Skin of body (tissue), 2 donors: ENCODE data around the gene ARHGEF17. TPM values are rescaled to one million over a fixed set of nuclear protein-coding genes. Genes with fewer than 3 reads are reported as not detected.

Experiments
- DNase-seq: peaks from one replicate; lab custom pipeline; 2025; lab: John Stamatoyannopoulos, UW
- total RNA-seq: library from RNA; depleted of rRNA; stranded (reverse); fragments of >200 nt; gene quantifications from one replicate; pipeline ENCODE4 v1.2.3, GENCODE V29; 2014

The ARHGEF17 gene
- total RNA-seq, 1 donor from 2014 or later = 20.9 TPM

- DNase-seq = no peak
Observed at GRCh38 chr11:73312036-73312435, 4.0 kb downstream of the ARHGEF17 start.

- DNase-seq = no peak
Observed at GRCh38 chr11:73312851-73313327, 4.8 kb downstream of the ARHGEF17 start.

GRCh38 chr11:73313652-73314051 lies 5.6 kb downstream of the ARHGEF17 start:
- DNase-seq = no peak

GRCh38 chr11:73314117-73314961 lies 6.3 kb downstream of the ARHGEF17 start:
- no peak for DNase-seq

- DNase-seq = no peak
Observed at GRCh38 chr11:73315293-73316020, 7.4 kb downstream of the ARHGEF17 start.

GRCh38 chr11:73316422-73316821 lies 8.3 kb downstream of the ARHGEF17 start:
- no peak for DNase-seq

- DNase-seq = no peak
Observed at GRCh38 chr11:73317373-73317772, 9.3 kb downstream of the ARHGEF17 start.

- DNase-seq = no peak
Observed at GRCh38 chr11:73317803-73318202, 9.7 kb downstream of the ARHGEF17 start.

- DNase-seq = no peak
Observed at GRCh38 chr11:73318501-73319011, 10.5 kb downstream of the ARHGEF17 start.

GRCh38 chr11:73320763-73321603 lies 12.9 kb downstream of the ARHGEF17 start:
- DNase-seq = no peak

GRCh38 chr11:73321604-73322381 lies 13.7 kb downstream of the ARHGEF17 start:
- DNase-seq = peak; percentile 45

- DNase-seq = no peak
Observed at GRCh38 chr11:73322382-73323306, 14.6 kb downstream of the ARHGEF17 start.

GRCh38 chr11:73323464-73323863 lies 15.4 kb downstream of the ARHGEF17 start:
- peak; percentile 48 for DNase-seq

GRCh38 chr11:73324116-73324515 lies 16.0 kb downstream of the ARHGEF17 start:
- DNase-seq = no peak

GRCh38 chr11:73324665-73325035 lies 16.6 kb downstream of the ARHGEF17 start:
- DNase-seq = no peak

- no peak for DNase-seq
Observed at GRCh38 chr11:73325036-73325981, 17.2 kb downstream of the ARHGEF17 start.

GRCh38 chr11:73326929-73327811 lies 19.1 kb downstream of the ARHGEF17 start:
- DNase-seq = no peak
